Measurements from ENCODE around the gene ATG4D. TPM values are rescaled to one million over a fixed set of nuclear protein-coding genes. Genes with fewer than 3 reads are reported as not detected.

Gene ATG4D
- total RNA-seq: 30.1 and 58.4 TPM in 2 replicates

DNA sequence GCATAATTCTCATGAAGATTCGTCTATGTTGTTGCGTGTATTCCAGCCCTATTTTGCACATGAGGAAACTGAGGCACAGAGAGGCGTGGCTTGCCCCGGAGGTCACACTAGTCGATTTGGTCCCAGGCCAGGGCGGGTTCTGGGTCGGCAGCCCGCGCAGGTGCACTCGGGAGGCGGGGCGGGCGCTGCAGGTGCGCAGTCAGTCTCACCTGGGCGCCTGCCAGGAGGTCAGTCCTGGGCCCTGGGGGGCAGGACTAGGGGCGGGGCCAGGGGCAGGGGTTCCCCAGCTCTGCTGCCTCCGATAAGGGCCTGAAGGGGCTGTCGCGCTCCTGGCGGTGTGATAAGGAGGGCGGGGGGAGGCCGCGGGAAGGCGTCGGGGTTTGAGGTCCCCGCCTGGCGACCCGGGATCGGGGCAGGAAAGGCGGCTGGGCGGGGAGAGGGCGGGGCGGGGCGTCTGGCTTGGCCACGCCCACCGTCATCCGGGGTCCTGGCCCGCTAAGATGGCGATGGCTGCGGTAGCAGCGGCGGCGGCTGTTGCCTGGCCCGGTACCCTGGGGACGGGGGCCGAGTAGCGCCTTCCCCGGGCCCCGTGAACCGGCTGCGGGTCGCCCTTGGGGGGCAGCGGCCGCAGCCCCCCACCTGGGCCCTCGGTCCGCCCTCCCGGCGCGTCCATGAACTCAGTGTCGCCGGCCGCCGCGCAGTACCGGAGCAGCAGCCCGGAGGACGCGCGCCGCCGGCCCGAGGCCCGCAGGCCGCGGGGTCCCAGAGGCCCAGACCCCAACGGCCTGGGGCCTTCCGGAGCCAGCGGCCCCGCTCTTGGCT lies at the start of gene ATG4D:
TSS of gene ATG4D (plus strand) at position 485 of the 822 bp plus-strand sequence. CDS start at position 672, 187 bp downstream.

GRCh38 chr19:10503002-10503789 lies 40.5 kb upstream of the ATG4D start, which contains the start of gene KEAP1:
Gene KEAP1, minus strand, starts transcription at chr19:10503356. Its CDS starts 3,323 bp downstream, at chr19:10500033.

DNA sequence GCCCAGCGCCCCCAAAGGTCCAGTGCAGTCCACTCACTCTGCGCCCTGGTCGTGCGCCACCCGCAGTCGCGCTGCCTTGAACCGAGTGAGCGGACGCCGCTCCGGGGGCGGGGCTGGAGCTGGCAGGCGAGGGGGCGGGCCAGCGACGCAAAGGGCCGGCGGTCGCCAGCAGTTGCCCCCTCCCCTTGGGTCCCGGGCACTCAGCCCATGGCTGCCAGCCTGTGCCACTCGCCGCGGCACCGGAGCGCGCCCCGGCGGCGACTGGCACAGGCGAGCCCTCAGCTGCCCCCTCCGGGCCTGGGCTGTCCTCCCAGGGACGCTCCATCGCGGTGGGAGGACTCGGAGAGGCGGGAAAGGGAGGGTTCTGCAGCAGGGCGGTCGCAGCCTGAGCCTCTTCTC lies 26.3 kb upstream of the ATG4D start, which contains the start of gene S1PR5:
TSS of gene S1PR5 (minus strand) at position 87 of the 399 bp plus-strand sequence. CDS start 2,436 bp downstream, outside the sequence.

GRCh38 chr19:10565567-10566407 lies 22.1 kb downstream of the ATG4D start, which contains the start of gene KRI1:
Gene KRI1, minus strand, starts transcription at chr19:10566010. Its CDS starts 11 bp downstream, at chr19:10565999.

DNA sequence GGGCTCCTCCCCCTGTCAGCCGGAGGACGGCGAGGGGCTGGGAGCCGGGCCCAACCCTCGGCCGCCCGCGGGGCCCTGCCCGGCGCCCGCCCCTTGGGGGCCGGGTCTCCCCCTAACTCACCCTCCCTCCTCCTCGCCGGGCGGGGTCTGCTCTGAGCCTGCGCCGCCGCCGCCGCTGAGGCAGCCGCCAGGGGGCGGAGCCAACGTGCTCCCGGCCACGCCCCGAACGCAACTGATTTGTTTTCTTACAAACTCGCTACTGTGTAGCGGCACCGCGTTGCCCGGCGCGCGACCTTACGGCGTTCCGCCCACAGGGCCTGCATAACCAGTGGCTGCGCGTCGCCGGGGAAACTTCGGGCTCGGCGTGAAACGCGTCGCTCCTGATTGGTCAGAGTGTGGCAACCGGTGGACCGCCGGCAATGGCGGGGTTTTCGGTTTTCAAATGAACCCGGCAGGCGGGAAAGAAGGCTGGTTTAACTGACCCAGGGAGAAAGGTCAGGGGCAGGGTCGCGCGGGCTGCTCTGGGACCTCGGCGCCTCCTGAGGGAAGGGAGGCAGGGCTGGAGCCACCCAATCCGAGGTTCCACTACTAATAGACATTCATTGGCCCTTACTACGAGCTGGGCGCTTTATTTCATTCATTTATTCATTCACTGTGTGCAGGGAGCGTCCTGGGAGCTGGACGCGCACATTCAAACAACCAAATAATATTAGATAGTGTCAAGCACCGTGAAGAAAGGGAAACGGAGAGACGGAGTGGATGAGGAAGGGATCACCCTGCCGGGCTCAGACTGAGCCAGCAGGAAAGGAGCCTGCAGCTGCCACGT lies 25.3 kb downstream of the ATG4D start, which contains the start of gene CDKN2D:
TSS of gene CDKN2D (minus strand) at position 154 of the 826 bp plus-strand sequence. CDS start 326 bp downstream, outside the sequence.

GRCh38 chr19:10587022-10587838 lies 43.5 kb downstream of the ATG4D start, which contains the start of gene AP1M2:
Gene AP1M2, minus strand, starts transcription at chr19:10587312. Its CDS starts 81 bp downstream, at chr19:10587231.

Other genes with a start within 250 kb of the ATG4D start
- 0.21 and 0.48 TPM in 2 replicates for gene ZGLP1, start 234.1 kb upstream of the ATG4D start, total RNA-seq
- 23.6 and 28.6 TPM in 2 replicates for gene FDX2, start 227.9 kb upstream of the ATG4D start, total RNA-seq
- 7.7 and 8.5 TPM in 2 replicates for gene RAVER1, start 210.4 kb upstream of the ATG4D start, total RNA-seq
- gene ICAM3, start 204.3 kb upstream of the ATG4D start, total RNA-seq: 3.4 and 4.1 TPM in 2 replicates
- 34.5 and 70.8 TPM in 2 replicates for gene TYK2, start 163.3 kb upstream of the ATG4D start, total RNA-seq
- gene CDC37, start 140.4 kb upstream of the ATG4D start, total RNA-seq: 100 and 206 TPM in 2 replicates
- 0.48 and 0.64 TPM in 2 replicates for gene PDE4A, start 123.4 kb upstream of the ATG4D start, total RNA-seq
- gene KEAP1, start 40.5 kb upstream of the ATG4D start, total RNA-seq: 56.4 and 81.0 TPM in 2 replicates
- 10.4 and 25.6 TPM in 2 replicates for gene S1PR5, start 26.5 kb upstream of the ATG4D start, total RNA-seq
- gene KRI1, start 22.1 kb downstream of the ATG4D start, total RNA-seq: 3.9 and 5.8 TPM in 2 replicates
- gene CDKN2D, start 25.1 kb downstream of the ATG4D start, total RNA-seq: 8.4 and 12.8 TPM in 2 replicates
- 109 and 130 TPM in 2 replicates for gene AP1M2, start 43.4 kb downstream of the ATG4D start, total RNA-seq
- 35.6 and 74.2 TPM in 2 replicates for gene SLC44A2, start 81.6 kb downstream of the ATG4D start, total RNA-seq
- gene ILF3, start 110.4 kb downstream of the ATG4D start, total RNA-seq: 78.0 and 78.1 TPM in 2 replicates
- gene QTRT1, start 157.5 kb downstream of the ATG4D start, total RNA-seq: 21.3 and 31.3 TPM in 2 replicates
- 70.3 and 94.5 TPM in 2 replicates for gene DNM2, start 174.2 kb downstream of the ATG4D start, total RNA-seq

Data from tracheal epithelial cell (primary cell).